GM21381 (cell line): ENCODE results near the gene SDK2.

Source experiments
- ATAC-seq: cut with Tn5 transposase; IDR thresholded peaks from one replicate; pipeline ENCODE4 v1.9.1; 2021; ENCODE audit warnings: mild to moderate bottlenecking, moderate library complexity; ENCODE audit not compliant: unreplicated experiment

Gene SDK2, protein sequence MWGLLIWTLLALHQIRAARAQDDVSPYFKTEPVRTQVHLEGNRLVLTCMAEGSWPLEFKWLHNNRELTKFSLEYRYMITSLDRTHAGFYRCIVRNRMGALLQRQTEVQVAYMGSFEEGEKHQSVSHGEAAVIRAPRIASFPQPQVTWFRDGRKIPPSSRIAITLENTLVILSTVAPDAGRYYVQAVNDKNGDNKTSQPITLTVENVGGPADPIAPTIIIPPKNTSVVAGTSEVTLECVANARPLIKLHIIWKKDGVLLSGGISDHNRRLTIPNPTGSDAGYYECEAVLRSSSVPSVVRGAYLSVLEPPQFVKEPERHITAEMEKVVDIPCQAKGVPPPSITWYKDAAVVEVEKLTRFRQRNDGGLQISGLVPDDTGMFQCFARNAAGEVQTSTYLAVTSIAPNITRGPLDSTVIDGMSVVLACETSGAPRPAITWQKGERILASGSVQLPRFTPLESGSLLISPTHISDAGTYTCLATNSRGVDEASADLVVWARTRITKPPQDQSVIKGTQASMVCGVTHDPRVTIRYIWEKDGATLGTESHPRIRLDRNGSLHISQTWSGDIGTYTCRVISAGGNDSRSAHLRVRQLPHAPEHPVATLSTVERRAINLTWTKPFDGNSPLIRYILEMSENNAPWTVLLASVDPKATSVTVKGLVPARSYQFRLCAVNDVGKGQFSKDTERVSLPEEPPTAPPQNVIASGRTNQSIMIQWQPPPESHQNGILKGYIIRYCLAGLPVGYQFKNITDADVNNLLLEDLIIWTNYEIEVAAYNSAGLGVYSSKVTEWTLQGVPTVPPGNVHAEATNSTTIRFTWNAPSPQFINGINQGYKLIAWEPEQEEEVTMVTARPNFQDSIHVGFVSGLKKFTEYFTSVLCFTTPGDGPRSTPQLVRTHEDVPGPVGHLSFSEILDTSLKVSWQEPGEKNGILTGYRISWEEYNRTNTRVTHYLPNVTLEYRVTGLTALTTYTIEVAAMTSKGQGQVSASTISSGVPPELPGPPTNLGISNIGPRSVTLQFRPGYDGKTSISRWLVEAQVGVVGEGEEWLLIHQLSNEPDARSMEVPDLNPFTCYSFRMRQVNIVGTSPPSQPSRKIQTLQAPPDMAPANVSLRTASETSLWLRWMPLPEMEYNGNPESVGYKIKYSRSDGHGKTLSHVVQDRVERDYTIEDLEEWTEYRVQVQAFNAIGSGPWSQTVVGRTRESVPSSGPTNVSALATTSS (N-terminal part only)

DNA sequence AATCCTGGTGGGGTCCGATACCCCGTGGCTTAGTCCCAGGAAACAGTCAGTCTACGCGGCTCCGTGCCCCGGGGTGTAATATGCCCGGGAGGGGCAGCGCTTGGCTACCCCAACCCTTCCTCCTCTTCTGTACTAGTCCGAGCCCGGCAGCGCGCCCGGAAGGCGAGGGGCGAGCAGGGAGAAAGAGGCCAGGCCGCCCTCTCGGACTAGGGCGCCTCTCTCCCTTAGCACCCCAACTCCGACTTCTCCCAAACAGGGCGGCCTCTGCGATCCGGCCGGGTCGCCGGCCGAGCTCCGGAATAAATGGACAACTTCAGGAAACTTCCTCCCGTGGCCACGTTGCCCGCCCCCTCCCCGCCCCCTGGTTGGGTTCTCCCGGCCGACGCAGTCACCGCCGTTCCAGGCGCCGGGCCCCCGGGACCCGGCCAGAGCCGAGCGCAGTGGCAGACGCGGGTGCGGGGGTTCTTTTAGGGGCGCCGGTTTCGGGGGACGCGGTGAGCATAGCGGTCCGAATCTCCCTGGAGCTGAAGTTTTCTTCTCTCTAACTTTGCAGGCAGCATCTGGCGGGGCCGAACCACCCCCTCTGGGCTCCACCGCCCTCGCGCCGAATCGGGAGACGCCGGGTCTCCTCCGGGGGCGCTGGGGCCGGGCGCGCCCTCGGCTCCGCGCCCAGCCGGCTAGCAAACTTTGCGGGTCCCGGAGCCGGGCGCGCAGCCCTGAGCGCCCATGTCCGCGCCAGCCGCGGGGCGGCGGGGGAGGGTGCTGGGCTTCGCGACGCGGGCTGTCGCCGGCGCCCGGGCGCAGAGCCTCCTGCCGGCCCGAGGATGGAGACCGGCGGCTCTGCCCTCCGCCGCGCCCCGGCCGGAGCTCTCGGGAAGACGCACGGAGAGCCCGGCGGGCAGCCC is at the start of gene SDK2:
Gene SDK2 (minus strand): TSS at position 301 of the 905 bp plus-strand sequence. CDS start 357 bp downstream, outside the sequence.
- ATAC-seq: no peak

DNA sequence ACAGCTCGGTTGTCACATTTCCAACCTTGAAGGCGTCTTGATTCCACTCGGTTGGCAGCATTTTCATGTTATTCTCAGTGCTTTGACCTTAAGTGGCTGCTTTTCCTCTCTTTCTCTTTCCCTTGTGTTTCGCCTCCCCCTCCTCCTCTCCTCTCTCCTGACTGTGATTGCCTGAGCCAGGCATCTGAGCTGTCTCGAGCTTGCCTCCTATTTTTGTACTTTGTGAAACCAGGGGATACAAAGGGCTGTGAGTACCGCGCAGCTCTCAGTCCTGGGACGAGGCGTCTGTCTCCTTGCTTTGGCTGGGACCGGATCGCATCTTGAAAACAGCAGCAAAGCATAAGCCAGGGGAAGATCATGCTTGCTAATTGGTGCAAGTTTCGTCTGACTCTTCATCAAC is 48.8 kb upstream of the SDK2 start:
- ATAC-seq: no peak

GRCh38 chr17:73691321-73691766 is 47.1 kb upstream of the SDK2 start:
- no peak for ATAC-seq

DNA sequence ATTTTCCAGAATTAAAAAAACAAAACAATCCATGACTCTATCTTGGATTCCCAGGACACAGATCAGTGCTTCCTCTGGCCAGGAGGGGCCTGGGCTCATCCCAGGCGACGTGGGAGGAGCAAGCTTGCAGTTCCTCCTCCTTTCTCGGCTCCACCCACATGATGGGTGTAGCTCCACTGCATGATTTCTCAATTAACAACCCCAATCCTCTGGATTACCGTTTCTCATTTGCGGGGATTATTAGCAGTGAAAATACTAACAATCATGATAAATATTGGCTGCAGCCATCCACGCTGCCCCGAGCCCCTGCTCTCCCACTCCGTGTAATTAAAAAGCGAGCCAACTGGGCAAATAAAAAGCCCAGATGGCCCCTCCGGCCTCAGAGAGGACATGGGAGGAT is 46.4 kb upstream of the SDK2 start:
- no peak for ATAC-seq

DNA sequence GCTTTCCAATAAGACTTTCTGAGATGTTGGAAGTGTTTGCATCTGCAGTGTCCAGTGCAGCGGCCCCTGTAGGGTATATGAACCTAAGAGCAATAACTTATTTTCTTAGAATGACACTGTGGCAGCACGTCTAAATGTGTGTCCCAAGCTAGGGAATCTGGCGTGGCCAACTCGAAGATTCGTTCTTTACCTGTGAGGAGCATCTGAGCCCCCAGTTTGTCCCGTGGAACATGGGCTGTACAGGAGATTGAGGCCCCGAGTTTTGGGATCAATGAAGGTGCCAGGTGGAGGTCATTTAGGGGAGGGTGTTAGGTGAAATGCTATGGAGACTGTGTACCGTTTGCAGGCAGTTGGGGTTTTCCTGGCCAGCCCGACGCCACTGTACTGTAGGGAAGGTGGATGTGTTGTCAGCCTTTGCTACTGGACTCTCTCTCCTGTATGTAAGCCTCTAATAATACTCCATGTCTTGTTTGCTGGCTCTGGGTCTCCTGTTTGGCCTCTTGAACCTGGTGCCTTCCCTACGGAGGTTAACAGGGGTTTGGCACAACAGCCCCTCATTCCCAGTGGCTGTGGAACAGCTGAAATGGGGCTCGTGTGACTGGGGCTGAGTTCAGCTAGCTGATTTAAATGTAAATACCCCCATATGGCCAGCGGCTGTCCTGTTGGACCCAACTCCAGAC is 45.5 kb upstream of the SDK2 start:
- ATAC-seq: no peak

- ATAC-seq: no peak
Observed at GRCh38 chr17:73686961-73687360, 42.7 kb upstream of the SDK2 start.

DNA sequence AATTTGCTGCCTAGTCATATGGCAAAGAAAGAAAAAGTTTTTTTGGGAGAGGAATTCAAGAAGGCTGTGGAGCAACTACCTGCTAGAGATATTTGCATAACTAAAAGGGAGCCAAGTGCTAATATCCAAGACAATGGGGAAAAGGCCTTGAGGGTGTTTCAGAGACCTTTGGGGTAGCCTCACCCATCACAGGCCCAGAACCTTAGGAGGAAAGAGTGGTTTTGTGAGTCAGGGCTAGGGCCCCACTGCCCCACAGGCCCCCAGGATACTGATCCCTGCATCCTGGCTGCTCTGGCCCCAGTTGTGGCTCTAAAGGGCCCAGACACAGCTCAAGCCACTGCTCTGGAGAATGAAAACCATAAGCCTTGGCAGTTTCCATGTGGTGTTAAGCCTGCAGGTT is 41.9 kb upstream of the SDK2 start:
- no peak for ATAC-seq

DNA sequence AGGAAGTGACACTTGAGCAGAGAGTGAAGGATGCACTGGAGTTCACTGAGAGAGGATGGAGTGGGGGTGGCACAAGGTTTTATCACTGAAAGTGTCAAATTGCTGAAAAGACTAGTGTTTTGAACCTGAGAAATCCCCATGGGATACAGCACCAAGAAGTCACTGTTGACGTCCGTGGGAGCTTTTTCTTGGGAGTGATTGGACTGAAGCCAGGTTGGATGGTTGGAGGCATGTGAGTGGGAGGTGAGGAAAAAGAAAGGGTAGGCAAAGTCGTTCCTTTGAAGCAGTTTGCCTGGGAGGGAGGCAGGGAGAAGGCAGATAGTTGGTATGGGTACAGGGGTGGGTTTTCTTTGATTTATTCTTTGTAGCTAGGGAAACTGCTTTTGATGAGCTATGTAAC is 39.9 kb upstream of the SDK2 start:
- no peak for ATAC-seq

GRCh38 chr17:73683771-73684170 is 39.5 kb upstream of the SDK2 start:
- no peak for ATAC-seq

DNA sequence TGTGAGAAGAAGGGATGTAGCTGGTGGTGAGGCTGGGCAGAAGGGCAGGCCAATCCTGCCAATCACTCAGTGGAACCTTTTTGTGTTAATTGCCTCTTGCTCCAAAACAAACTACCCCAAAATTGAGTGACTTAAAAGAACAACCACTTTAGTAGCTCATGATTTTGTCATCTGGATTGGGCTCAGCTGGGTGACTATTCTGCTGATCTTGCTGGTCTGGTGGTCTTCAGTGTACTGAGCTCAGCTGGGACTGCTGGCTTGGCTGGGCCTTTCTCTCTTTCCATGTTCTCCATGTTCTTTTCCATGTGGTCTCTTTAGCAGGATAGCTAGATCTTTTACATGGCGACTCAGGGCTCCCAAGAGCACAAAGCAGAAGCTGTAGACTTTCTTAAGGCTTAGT is 37.7 kb upstream of the SDK2 start:
- ATAC-seq: no peak

DNA sequence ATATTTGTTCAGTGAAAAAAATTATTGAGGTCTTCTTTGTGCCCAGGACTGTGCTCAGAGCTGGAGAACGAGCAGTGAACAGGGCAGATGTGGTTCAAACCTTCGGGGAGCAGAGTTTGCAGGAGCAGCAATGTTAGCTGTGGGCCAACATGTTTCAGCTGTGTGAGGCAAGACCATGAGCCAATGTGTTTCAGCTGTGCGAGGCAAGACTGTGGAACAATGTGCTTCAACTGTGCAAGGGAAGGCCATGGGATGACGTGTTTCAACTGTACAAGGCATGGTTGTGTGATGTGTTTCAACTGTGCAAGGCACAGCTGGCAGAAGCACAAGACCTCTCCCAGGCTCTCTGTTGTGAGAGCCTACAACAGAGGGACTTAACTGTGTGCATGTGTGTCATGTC is 35.2 kb upstream of the SDK2 start:
- no peak for ATAC-seq

GRCh38 chr17:73678999-73679398 is 34.8 kb upstream of the SDK2 start:
- ATAC-seq: no peak

DNA sequence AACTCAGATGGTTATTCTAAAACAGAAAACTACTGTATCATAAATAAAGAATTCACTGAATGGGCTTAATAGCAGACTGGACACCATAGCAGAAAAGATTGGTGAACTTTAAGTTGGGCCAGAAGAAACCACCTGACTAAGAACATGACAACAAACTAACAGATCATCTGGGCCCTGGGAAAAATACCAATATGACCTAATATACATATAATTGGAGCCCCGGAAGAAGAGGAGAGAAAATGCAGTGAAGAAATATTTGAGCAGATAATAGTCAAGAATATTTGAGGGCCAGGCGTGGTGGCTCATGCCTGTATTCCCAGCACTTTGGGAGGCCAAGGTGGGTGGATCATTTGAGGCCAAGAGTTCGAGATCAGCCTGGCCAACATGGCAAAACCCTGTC is 25.5 kb upstream of the SDK2 start:
- ATAC-seq: no peak

GRCh38 chr17:73667181-73667959 is 23.1 kb upstream of the SDK2 start:
- no peak for ATAC-seq

DNA sequence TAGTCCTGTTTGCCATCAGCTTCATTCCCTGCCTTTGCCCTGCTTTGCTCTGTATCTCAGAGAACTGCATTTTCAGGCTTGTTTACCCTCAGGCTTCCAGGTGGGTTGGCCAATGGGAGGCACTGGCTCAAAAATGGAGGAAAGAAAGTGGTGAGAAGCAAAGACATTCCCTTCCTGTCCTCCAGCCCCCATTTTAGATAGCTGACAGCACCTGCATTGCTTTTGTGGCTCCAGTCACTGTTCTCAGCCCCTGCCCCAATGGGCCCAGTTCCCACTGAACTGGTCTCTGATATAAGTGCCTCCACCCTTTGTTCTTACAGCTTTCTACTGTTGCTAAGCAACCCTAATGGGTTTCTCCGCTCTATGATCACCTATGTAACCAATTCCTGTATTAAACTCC is 19.4 kb upstream of the SDK2 start:
- no peak for ATAC-seq

DNA sequence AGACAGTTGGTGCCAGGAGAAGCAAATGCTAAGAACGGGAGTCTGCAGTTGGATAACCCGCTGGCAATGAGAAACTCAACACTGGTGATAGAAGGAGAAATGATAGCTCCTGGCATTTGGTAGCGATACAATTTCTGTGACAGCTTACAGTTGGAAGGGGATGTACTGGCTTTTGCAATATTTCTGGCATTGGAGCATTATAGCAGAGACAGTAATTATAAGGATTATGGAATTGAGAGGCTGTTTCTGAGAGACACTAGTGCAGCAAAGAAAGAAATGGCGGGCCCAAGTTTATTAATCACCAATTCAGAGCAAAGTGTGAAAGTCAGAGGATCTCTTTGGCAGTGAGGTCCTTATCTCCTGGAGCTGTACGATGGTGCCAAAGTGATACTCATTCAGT is 16.1 kb upstream of the SDK2 start:
- ATAC-seq: no peak

GRCh38 chr17:73658821-73659515 is 14.7 kb upstream of the SDK2 start:
- no peak for ATAC-seq

DNA sequence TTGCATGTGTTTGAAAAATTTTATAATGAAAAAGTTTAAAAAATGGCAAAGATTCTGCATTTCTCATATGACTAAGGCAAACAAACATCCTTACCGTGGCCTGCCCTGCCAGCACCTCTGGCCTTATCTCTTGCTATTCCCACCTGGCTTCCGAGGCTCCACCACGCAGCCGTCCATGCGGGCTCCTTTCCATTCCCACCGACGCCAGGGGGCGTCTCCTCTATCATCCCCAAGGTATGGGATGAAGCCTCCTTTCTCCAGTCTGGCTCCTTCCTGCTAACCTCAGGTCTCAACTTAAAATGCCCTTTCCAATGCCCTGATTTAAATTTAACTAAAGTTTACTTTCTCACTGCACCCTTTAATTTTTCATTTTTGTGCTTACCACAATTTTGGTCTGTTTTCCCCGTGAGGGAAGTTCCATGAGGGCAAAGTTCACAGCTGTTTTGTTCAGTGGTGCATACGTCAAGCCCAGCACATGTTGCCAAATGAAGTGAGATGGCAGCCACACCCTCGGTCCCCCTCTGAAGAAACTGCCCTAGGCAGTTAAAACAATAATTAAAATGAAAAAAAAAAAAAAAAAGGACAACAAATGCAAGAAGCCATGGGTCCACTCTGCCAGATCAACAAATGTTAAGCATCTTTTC is 13.3 kb upstream of the SDK2 start:
- ATAC-seq: no peak
